KMS-11 (cell line): Measurements from ENCODE around the gene NEK11.

ENCODE experiments used
- H2AFZ ChIP-seq: fragments of 200-600 bp; sonication (generic); 2 replicates; pipeline ENCODE4 v1.6.1; 2016; ENCODE audit warnings: antibody characterized with exemption, mixed run types, low read depth
- H3K27ac ChIP-seq: fragments of 200-600 bp; sonication (generic); 2 replicates; pipeline ENCODE4 v1.6.1; 2016; ENCODE audit warnings: mild to moderate bottlenecking, mixed run types
- H3K27me3 ChIP-seq: fragments of 200-600 bp; sonication (generic); 2 replicates; pipeline ENCODE4 v1.6.1; 2017; ENCODE audit warnings: mild to moderate bottlenecking, low read depth, mixed run types, moderate library complexity; ENCODE audit not compliant: insufficient read depth
- H3K36me3 ChIP-seq: fragments of 200-600 bp; sonication (generic); 2 replicates; pipeline ENCODE4 v1.6.1; 2017; ENCODE audit warnings: mild to moderate bottlenecking, mixed run types; ENCODE audit not compliant: insufficient read depth
- H3K4me1 ChIP-seq: fragments of 200-600 bp; sonication (generic); 2 replicates; pipeline ENCODE4 v1.6.1; 2016; ENCODE audit warnings: mild to moderate bottlenecking, low read depth, mixed run types; ENCODE audit not compliant: poor library complexity, severe bottlenecking
- H3K4me2 ChIP-seq: fragments of 200-600 bp; sonication (generic); 2 replicates; pipeline ENCODE4 v1.7.0; 2016; ENCODE audit warnings: mild to moderate bottlenecking, mixed run types
- H3K4me3 ChIP-seq: fragments of 200-600 bp; sonication (generic); IDR thresholded peaks from 2 replicates; pipeline ENCODE4 v1.6.1; 2017; ENCODE audit warnings: low read depth, low read length, mixed read lengths; ENCODE audit not compliant: insufficient read depth
- H3K79me2 ChIP-seq: fragments of 200-600 bp; sonication (generic); 2 replicates; pipeline ENCODE4 v1.6.1; 2016; ENCODE audit warnings: low read depth, mixed run types; ENCODE audit not compliant: insufficient read depth
- H3K9ac ChIP-seq: fragments of 200-600 bp; sonication (generic); 2 replicates; pipeline ENCODE4 v1.6.1; 2016; ENCODE audit warnings: mild to moderate bottlenecking, mixed run types
- H4K20me1 ChIP-seq: fragments of 200-600 bp; sonication (generic); 2 replicates; pipeline ENCODE4 v1.6.1; 2016; ENCODE audit warnings: mild to moderate bottlenecking, mixed run types; ENCODE audit not compliant: insufficient read depth
- TF ChIP-seq, protein P1 (sequence below): fragments of 200-600 bp; sonication (generic); conservative IDR thresholded peaks from 2 replicates; pipeline ENCODE4 v1.6.1; 2017; ENCODE audit warnings: low read depth, mild to moderate bottlenecking, antibody characterized with exemption, low read length, moderate library complexity, mixed read lengths

NEK11 gene

GRCh38 chr3:131009698-131010097 lies 17.0 kb upstream of the NEK11 start:
- Histone ChIP-seq H3K4me3 (no peak overlapping the region), H2AFZ (no peak overlapping the region), H3K79me2 (no peaks in the 10 kb centered on the region), H3K36me3 (peaks cover 7% of the 10 kb centered on the region; the same call in 1 of the 2 replicates), H3K27me3 (no peaks in the 10 kb centered on the region), H3K9ac (no peak overlapping the region), H3K27ac (no peak overlapping the region), H3K4me2 (no peak overlapping the region), H4K20me1 (no peaks in the 10 kb centered on the region), H3K4me1 (no peaks in the 10 kb centered on the region)
- TF ChIP-seq, protein P1, sequence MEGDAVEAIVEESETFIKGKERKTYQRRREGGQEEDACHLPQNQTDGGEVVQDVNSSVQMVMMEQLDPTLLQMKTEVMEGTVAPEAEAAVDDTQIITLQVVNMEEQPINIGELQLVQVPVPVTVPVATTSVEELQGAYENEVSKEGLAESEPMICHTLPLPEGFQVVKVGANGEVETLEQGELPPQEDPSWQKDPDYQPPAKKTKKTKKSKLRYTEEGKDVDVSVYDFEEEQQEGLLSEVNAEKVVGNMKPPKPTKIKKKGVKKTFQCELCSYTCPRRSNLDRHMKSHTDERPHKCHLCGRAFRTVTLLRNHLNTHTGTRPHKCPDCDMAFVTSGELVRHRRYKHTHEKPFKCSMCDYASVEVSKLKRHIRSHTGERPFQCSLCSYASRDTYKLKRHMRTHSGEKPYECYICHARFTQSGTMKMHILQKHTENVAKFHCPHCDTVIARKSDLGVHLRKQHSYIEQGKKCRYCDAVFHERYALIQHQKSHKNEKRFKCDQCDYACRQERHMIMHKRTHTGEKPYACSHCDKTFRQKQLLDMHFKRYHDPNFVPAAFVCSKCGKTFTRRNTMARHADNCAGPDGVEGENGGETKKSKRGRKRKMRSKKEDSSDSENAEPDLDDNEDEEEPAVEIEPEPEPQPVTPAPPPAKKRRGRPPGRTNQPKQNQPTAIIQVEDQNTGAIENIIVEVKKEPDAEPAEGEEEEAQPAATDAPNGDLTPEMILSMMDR, result no peak

GRCh38 chr3:131018970-131019369 lies 7.7 kb upstream of the NEK11 start:
- H3K27ac ChIP-seq, result no peak overlapping the region
- TF ChIP-seq, protein P1, result no peak
- no peaks in the 10 kb centered on the region for H3K27me3 ChIP-seq
- H3K4me2 ChIP-seq, result no peak overlapping the region
- no peak overlapping the region for H3K9ac ChIP-seq
- H3K4me1 ChIP-seq, result no peaks in the 10 kb centered on the region
- H2AFZ ChIP-seq, result no peak overlapping the region
- H3K4me3 ChIP-seq, result no peak overlapping the region
- no peaks in the 10 kb centered on the region for H3K36me3 ChIP-seq
- H4K20me1 ChIP-seq, result no peaks in the 10 kb centered on the region
- H3K79me2 ChIP-seq, result no peaks in the 10 kb centered on the region

GRCh38 chr3:131020122-131020693 lies 6.5 kb upstream of the NEK11 start:
- H3K4me2 ChIP-seq, result no peak overlapping the region
- no peaks in the 10 kb centered on the region for H3K4me1 ChIP-seq
- no peaks in the 10 kb centered on the region for H3K36me3 ChIP-seq

DNA sequence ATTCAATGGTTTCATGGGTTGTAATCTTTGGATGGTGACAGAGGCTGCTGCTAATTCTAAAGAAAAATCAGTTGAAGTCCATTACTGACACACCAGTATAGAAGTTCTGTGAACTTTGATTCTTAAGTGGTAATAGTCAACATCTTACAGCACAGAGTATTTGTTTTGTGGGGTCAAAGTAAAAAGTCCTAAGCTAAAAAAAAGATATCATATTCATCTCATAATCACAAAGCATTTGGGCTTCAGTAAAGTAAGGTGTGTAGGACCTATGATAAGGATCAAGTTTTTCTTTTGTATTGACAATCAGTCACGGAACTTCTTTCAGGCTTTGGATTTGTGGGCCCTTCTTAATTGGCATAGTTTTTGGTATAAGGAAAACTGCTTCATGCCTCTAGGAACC lies 1.1 kb upstream of the NEK11 start:
- Histone ChIP-seq H3K4me1 (peaks cover 11% of the 10 kb centered on the region), H4K20me1 (no peaks in the 10 kb centered on the region), H3K9ac (peak overlapping the region; percentile 88; the same call in 1 of the 2 replicates), H3K27me3 (no peaks in the 10 kb centered on the region), H3K36me3 (no peaks in the 10 kb centered on the region), H2AFZ (peak overlapping the region; percentile 70; the same call in 1 of the 2 replicates), H3K79me2 (no peaks in the 10 kb centered on the region), H3K4me3 (no peak overlapping the region), H3K4me2 (peak overlapping the region; percentile 61), H3K27ac (no peak overlapping the region)
- TF ChIP-seq, protein P1, result no peak

More at GRCh38 chr3:131020122-131020693, 6.5 kb upstream of the NEK11 start:
- Histone ChIP-seq H3K79me2 (no peaks in the 10 kb centered on the region), H3K27me3 (no peaks in the 10 kb centered on the region), H3K27ac (no peak overlapping the region), H3K9ac (no peak overlapping the region), H4K20me1 (no peaks in the 10 kb centered on the region), H2AFZ (no peak overlapping the region), H3K4me3 (no peak overlapping the region)
- TF ChIP-seq, protein P1, result no peak
